A673 (cell line): ENCODE results near the gene TRPC4.

ENCODE experiments used
- EZH2 ChIP-seq: fragments of 200-600 bp; sonication (generic); IDR thresholded peaks from 2 replicates; pipeline ENCODE4 v1.6.1; 2017; ENCODE audit warnings: borderline replicate concordance, low read depth, mild to moderate bottlenecking, mixed read lengths, antibody characterized with exemption, low read length; ENCODE audit not compliant: poor library complexity, severe bottlenecking
- TF ChIP-seq, protein P1 (sequence below): fragments of 300-800, 200-600 bp; sonication (generic); conservative IDR thresholded peaks from 2 replicates; pipeline ENCODE4 v1.5.1; 2017; ENCODE audit warnings: low read depth, mild to moderate bottlenecking, antibody characterized with exemption, low read length, moderate library complexity, mixed read lengths

DNA sequence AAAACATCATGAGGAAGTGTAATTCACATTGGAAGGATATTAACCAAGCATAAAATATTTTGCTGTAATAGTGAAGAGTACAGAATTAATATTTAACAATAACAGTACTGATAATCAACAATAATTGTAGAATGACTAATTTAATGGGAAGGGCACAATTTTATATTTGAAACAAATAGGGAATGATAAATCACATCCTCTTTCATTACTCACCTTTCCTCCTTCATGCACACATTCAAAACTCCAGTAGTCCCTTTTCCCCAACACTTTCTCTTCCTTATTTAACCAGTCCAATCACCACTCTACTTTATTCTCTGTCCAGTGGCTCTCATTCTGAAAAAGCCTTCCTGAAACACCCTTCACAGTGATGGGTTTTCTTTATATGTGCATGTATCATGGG is 160.3 kb downstream of the TRPC4 start:
- TF ChIP-seq, protein P1, sequence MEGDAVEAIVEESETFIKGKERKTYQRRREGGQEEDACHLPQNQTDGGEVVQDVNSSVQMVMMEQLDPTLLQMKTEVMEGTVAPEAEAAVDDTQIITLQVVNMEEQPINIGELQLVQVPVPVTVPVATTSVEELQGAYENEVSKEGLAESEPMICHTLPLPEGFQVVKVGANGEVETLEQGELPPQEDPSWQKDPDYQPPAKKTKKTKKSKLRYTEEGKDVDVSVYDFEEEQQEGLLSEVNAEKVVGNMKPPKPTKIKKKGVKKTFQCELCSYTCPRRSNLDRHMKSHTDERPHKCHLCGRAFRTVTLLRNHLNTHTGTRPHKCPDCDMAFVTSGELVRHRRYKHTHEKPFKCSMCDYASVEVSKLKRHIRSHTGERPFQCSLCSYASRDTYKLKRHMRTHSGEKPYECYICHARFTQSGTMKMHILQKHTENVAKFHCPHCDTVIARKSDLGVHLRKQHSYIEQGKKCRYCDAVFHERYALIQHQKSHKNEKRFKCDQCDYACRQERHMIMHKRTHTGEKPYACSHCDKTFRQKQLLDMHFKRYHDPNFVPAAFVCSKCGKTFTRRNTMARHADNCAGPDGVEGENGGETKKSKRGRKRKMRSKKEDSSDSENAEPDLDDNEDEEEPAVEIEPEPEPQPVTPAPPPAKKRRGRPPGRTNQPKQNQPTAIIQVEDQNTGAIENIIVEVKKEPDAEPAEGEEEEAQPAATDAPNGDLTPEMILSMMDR: no peak
- no peak for TF ChIP-seq EZH2
